ENCODE data around the gene AGMO.

- TF ChIP-seq POLR2A (IDR thresholded peaks at IDR 0.05; ENCODE audit: low read depth), result no peak
- no peak for TF ChIP-seq EP300 (IDR thresholded peaks at IDR 0.05)
- TF ChIP-seq CTCF (IDR thresholded peaks at IDR 0.05), result no peak
- TF ChIP-seq POLR2AphosphoS5 (IDR thresholded peaks at IDR 0.05), result no peak
Measured at GRCh38 chr7:15507708-15508107, 54.1 kb downstream of the AGMO start.
